ENCODE measurements around the gene UGT2B7.

DNA sequence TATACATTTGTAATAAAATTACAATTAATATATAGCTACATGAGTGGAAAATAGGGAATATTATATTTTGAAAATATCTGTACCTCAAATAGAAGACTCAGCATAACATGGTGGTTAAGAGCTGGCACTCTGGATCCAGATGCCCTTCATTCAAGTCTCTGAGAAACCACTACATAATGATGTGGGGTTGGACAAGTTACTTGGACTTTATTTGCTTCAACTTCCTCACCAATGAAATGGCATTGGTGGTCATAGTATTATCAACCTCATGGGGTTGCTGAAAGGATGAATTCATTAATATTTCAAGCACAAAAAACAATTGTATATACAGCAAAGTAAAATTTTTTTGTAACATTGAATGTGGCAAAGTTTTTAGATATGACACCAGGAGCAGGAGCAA lies 46.4 kb upstream of the UGT2B7 start:
- TF ChIP-seq, protein P1, sequence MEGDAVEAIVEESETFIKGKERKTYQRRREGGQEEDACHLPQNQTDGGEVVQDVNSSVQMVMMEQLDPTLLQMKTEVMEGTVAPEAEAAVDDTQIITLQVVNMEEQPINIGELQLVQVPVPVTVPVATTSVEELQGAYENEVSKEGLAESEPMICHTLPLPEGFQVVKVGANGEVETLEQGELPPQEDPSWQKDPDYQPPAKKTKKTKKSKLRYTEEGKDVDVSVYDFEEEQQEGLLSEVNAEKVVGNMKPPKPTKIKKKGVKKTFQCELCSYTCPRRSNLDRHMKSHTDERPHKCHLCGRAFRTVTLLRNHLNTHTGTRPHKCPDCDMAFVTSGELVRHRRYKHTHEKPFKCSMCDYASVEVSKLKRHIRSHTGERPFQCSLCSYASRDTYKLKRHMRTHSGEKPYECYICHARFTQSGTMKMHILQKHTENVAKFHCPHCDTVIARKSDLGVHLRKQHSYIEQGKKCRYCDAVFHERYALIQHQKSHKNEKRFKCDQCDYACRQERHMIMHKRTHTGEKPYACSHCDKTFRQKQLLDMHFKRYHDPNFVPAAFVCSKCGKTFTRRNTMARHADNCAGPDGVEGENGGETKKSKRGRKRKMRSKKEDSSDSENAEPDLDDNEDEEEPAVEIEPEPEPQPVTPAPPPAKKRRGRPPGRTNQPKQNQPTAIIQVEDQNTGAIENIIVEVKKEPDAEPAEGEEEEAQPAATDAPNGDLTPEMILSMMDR (IDR thresholded peaks at IDR 0.05): no peak
- no peak for TF ChIP-seq POLR2A (IDR thresholded peaks at IDR 0.05)
